Stimulated activated naive CD4-positive, alpha-beta T cell (primary cell): ENCODE results near the gene PRPSAP1.

ENCODE experiments used
- DNase-seq, 6 experiments: peaks; one replicate each; lab custom pipeline; 2025; lab: John Stamatoyannopoulos, UW

PRPSAP1 gene

GRCh38 chr17:76266244-76266938 lies 87.3 kb downstream of the PRPSAP1 start:
- DNase-seq = peak in 2 of 6 experiments; percentile 32 to 36

DNA sequence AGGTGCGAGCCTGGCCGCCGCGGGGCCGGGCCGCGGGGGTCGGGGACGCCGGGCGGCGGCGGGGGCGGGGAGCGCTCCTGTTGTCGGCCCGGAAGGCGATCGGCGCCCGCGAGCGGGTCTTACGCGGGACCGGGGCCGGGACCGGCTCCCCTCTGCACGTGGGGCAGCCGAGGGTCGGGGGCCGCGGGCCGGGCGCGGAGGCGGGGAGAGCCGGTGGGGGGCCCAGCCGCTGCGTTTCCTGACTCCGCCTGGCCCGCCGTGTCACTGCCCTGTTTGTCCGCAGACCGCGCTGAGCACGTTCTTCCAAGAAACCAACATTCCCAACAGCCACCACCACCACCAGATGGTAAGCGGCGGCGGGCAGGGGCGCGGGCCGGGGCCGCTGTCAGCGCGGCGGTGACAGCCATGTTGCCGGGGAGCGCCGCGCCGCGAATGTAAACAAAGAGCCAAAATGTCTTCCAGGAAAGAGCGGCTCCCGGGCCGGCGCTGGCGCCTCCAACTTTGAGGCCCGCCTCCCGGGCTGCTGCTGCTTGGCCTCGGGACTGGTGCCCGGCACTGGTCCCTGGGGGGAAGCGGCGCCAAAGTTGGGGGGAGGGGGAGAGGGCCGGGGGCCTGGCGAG lies 88.0 kb downstream of the PRPSAP1 start:
- DNase-seq = peak; percentile 45 to 73 (median 58)

DNA sequence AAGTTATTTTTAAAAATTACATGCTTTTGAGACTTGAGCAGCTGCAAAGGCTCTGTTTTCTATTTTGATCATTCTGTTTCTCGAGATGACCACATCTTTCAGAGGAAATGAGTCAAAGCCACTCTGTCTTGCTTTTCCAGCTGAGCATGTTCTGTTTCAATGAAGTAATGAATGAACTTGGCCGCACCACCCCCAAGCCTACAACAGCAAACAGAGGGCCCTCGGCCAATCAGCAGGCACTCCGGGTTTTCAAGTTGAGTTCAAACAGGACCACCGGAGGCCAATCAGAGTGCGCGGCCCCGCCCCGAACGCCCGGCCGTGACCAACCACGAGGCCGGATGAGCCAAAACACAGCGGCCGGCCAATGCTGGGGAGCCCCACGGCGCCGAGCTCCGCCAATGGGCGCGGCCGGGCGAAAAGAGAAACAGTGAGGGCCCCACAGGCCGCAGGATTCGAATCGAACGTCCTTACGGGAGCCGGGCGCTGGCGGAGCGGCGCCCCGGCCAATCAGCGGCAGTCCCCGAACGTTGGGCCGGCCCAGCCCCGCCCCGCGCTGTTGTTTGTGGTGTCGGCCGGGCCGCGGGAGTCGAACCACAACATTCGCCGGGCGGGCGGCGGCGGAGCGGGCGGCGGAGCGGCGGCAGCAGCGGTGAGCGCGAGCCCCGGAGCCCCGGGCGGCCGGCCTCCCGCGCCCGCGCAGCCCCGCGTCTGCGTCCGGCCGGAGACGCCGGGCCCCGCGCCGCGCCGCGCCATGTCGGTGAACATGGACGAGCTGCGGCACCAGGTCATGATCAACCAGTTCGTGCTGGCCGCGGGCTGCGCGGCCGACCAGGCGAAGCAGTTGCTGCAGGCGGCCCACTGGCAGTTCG lies 88.7 kb downstream of the PRPSAP1 start, which contains the start of gene UBALD2:
TSS of gene UBALD2 (plus strand) at position 594 of the 869 bp plus-strand sequence. CDS start at position 752, 158 bp downstream.
- DNase-seq = peak; percentile 94 to 99 (median 96)

DNA sequence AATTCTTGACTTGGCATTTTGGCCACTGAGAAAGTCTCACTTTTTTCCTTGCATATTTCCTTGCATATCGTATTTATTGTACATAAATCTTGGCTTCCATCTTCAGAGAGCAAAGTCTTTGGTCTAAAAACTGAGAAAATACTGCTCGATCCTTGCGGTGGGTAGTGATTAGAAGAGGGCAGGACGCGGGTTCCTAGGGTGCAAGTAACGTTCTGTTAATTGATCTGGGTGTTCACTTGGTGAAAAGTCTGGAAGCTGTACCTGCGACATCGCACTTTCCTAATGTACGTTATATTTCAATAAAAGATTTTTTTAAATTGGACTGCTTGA lies 89.3 kb downstream of the PRPSAP1 start:
- no peak for DNase-seq

GRCh38 chr17:76263896-76264295 lies 89.8 kb downstream of the PRPSAP1 start:
- DNase-seq = no peak

GRCh38 chr17:76262732-76263344 lies 90.9 kb downstream of the PRPSAP1 start:
- peak in 1 of 6 experiments; percentile 17 for DNase-seq

- peak in 2 of 6 experiments; percentile 13 to 31 for DNase-seq
These were observed 92.1 kb downstream of the PRPSAP1 start for GRCh38 chr17:76261421-76262215.

DNA sequence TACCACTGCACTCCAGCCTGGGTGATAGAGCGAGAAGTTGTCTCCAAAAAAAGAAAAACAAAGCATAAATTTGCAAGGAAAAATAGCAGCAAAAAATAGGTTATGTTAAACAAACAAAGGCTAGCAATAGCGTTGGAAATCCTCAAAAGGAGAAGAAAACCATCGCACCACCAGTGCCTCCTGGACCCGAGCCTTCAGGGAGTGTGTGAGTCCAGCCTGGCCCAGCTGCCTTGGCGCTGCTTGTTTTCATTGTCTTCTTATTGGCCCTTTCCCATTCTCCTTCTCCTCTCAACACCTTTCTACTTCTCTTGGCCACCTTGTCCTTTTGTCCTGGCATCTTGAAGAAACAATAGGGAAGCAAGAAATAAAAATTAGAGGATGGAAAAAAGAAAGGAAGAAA lies 93.0 kb downstream of the PRPSAP1 start:
- DNase-seq = no peak

- no peak for DNase-seq
These were observed 93.5 kb downstream of the PRPSAP1 start for GRCh38 chr17:76260220-76260619.
